ENCODE data around the gene CHN2. TPM values are rescaled to one million over a fixed set of nuclear protein-coding genes. Genes with fewer than 3 reads are reported as not detected.

Gene CHN2
- polyA plus RNA-seq, 1 of the 3 experiments (the other 2 are of a cell fraction): 0.02 TPM

- Histone ChIP-seq H3F3A (replicated peaks; ENCODE audit: insufficient read depth) (no peaks in the 10 kb centered on the region), H3K9me2 (no peaks in the 10 kb centered on the region), H3K4me3 (ENCODE audit: low read depth in 2 of 2, low read length in 1 of 2) (no peak overlapping the region), H3K27ac (ENCODE audit: low read depth in 2 of 2, low read length in 1 of 2) (no peak overlapping the region), H3K36me3 (replicated peaks in 1 of 2; ENCODE audit: control insufficient read depth in 1 of 2, insufficient read depth in 2 of 2, low read length in 1 of 2) (no peaks in the 10 kb centered on the region), H3K4me1 (ENCODE audit: control insufficient read depth in 1 of 2, insufficient read depth in 2 of 2, low read depth in 1 of 2, low read length in 1 of 2) (no peaks in the 10 kb centered on the region; a peak in 1 of 4 replicates), H3K27me3 (ENCODE audit: insufficient read depth) (0 out of 2 replicates have a peak, but pooled peaks cover 11% of the 10 kb centered on the region), H3K79me2 (ENCODE audit: insufficient read depth) (no peaks in the 10 kb centered on the region), H3K9me3 (no peaks in the 10 kb centered on the region), H2AFZ (ENCODE audit: low read depth) (no peak overlapping the region), H3K4me2 (no peak overlapping the region), H3K9ac (no peak overlapping the region), H4K20me1 (ENCODE audit: insufficient read depth) (no peaks in the 10 kb centered on the region)
- TF ChIP-seq FOSL2 (IDR thresholded peaks at IDR 0.05; ENCODE audit: borderline replicate concordance, low read depth) (no peak), GATA2 (CRISPR knock-in tag; IDR thresholded peaks at IDR 0.05) (no peak), SIN3A (IDR thresholded peaks at IDR 0.05; ENCODE audit: borderline replicate concordance, low read depth, low read length) (no peak), NFIC (IDR thresholded peaks at IDR 0.05; ENCODE audit: borderline replicate concordance) (no peak), RCOR1 (IDR thresholded peaks at IDR 0.05; ENCODE audit: low read length) (no peak)
- CTCF ChIA-PET: interaction anchor here (0.5 to 3.9 kb wide), 5 partner anchors 10 to 1233 kb away, joined by 3 to 20 read pairs (median 9); no protein-coding TSS in a partner anchor
- DNase-seq: no peak
- 28% methylated on average over 2 of the region's 2 CpGs for WGBS (ENCODE audit: low lambda C conversion rate)
- POLR2A ChIA-PET: no interaction called here
These were observed 167.8 kb downstream of the CHN2 start for GRCh38 chr7:29362380-29362779.

GRCh38 chr7:29363636-29364425, 169.3 kb downstream of the CHN2 start:
- no peaks in the 10 kb centered on the region for H3K79me2 ChIP-seq (ENCODE audit: insufficient read depth)
- no peak for DNase-seq
- no peaks in the 10 kb centered on the region for H3K36me3 ChIP-seq (replicated peaks in 1 of 2; ENCODE audit: control insufficient read depth in 1 of 2, insufficient read depth in 2 of 2, low read length in 1 of 2)
- H3K9me2 ChIP-seq: no peaks in the 10 kb centered on the region
- CTCF ChIA-PET: interaction anchor here (0.8 to 2.8 kb wide), 9 partner anchors 10 to 710 kb away, joined by 3 to 11 read pairs (median 4); no protein-coding TSS in a partner anchor
- H3K4me1 ChIP-seq (ENCODE audit: control insufficient read depth in 1 of 2, insufficient read depth in 2 of 2, low read depth in 1 of 2, low read length in 1 of 2): no peaks in the 10 kb centered on the region; a peak in 1 of 4 replicates
- H3K27me3 ChIP-seq (ENCODE audit: insufficient read depth): 0 out of 2 replicates have a peak, but pooled peaks cover 11% of the 10 kb centered on the region
- no peaks in the 10 kb centered on the region for H3F3A ChIP-seq (replicated peaks; ENCODE audit: insufficient read depth)
- H3K9ac ChIP-seq: no peak overlapping the region
- no peak overlapping the region for H3K4me2 ChIP-seq
- H4K20me1 ChIP-seq (ENCODE audit: insufficient read depth): no peaks in the 10 kb centered on the region
- H2AFZ ChIP-seq (ENCODE audit: low read depth): no peak overlapping the region
- TF ChIP-seq SIN3A (IDR thresholded peaks at IDR 0.05; ENCODE audit: borderline replicate concordance, low read depth, low read length) (no peak), TEAD4 (IDR thresholded peaks at IDR 0.05; ENCODE audit: borderline replicate concordance, insufficient read depth) (no peak), EZH2phosphoT487 (IDR thresholded peaks at IDR 0.05; ENCODE audit: borderline replicate concordance, low read depth) (no peak), ZBTB33 (IDR thresholded peaks at IDR 0.05; ENCODE audit: borderline replicate concordance, low read depth) (no peak), IRF3 (IDR thresholded peaks at IDR 0.05; ENCODE audit: low read depth, low read length) (no peak), FOXJ3 (CRISPR knock-in tag; IDR thresholded peaks at IDR 0.05) (no peak), EP300 (IDR thresholded peaks at IDR 0.05; ENCODE audit: borderline replicate concordance in 1 of 2, low read depth in 1 of 2, low read length in 1 of 2) (no peak), YY1 (IDR thresholded peaks at IDR 0.05; ENCODE audit: low read depth) (no peak), USF2 (IDR thresholded peaks at IDR 0.05; ENCODE audit: borderline replicate concordance, low read depth, low read length) (no peak), REST (IDR thresholded peaks at IDR 0.05; ENCODE audit: low read depth, low read length) (no peak), MAX (IDR thresholded peaks at IDR 0.05; ENCODE audit: low read depth) (no peak), JUND (IDR thresholded peaks at IDR 0.05) (no peak), NRF1 (IDR thresholded peaks at IDR 0.05; ENCODE audit: low read depth, low read length) (no peak)
- no peak overlapping the region for H3K4me3 ChIP-seq (ENCODE audit: low read depth in 2 of 2, low read length in 1 of 2)
- H3K27ac ChIP-seq (ENCODE audit: low read depth in 2 of 2, low read length in 1 of 2): no peak overlapping the region
- POLR2A ChIA-PET: no interaction called here
- WGBS (ENCODE audit: low lambda C conversion rate): 70% methylated on average over 3 of the region's 3 CpGs
- no peaks in the 10 kb centered on the region for H3K9me3 ChIP-seq
